HUES64 (cell line): Measurements from ENCODE around the gene TSPAN4.

ENCODE experiments used
- H3K27ac ChIP-seq: 2 replicates; pipeline ENCODE4 v1.7.0; 2013; ENCODE audit warnings: low read depth, low read length, inconsistent platforms
- H3K27me3 ChIP-seq: 2 replicates; pipeline ENCODE4 v1.6.1; 2013; ENCODE audit warnings: mild to moderate bottlenecking, low read length; ENCODE audit not compliant: insufficient read depth
- H3K36me3 ChIP-seq: 2 replicates; pipeline ENCODE4 v1.6.1; 2013; ENCODE audit warnings: mild to moderate bottlenecking, low read length; ENCODE audit not compliant: insufficient read depth
- H3K4me1 ChIP-seq: 2 replicates; pipeline ENCODE4 v1.6.1; 2013; ENCODE audit warnings: mild to moderate bottlenecking, low read length, moderate library complexity; ENCODE audit not compliant: insufficient read depth
- H3K4me3 ChIP-seq: 2 replicates; pipeline ENCODE4 v1.5.1; 2013; ENCODE audit warnings: mild to moderate bottlenecking, low read length, moderate library complexity
- H3K9ac ChIP-seq: 2 replicates; pipeline ENCODE4 v1.6.1; 2013; ENCODE audit warnings: mild to moderate bottlenecking, low read depth, low read length
- H3K9me3 ChIP-seq: 2 replicates; pipeline ENCODE4 v1.6.1; 2013; ENCODE audit warnings: low read depth, low read length; ENCODE audit not compliant: insufficient read depth
- WGBS: fragments of 150-250, 120-280 bp; methylation state at CpG from one replicate; pipeline ENCODE4 v1.1.7; 2013; ENCODE audit warnings: missing lambda C conversion rate; 5-methylcytosine and 5-hydroxymethylcytosine counted together

TSPAN4 gene

GRCh38 chr11:825366-826226 is 17.1 kb upstream of the TSPAN4 start:
- Histone ChIP-seq H3K9ac (no peak overlapping the region), H3K27me3 (peaks cover 50% of the 10 kb centered on the region), H3K9me3 (no peaks in the 10 kb centered on the region), H3K27ac (no peak overlapping the region), H3K4me3 (no peak overlapping the region), H3K36me3 (0 out of 2 replicates have a peak, but pooled peaks cover 6% of the 10 kb centered on the region), H3K4me1 (peaks cover 19% of the 10 kb centered on the region)
- 92% methylated on average over 12 of the region's 12 CpGs for WGBS

GRCh38 chr11:826227-826621 is 16.4 kb upstream of the TSPAN4 start:
- no peaks in the 10 kb centered on the region for H3K9me3 ChIP-seq
- peak overlapping the region; percentile 55; the same call in 1 of the 2 replicates for H3K4me3 ChIP-seq
- H3K4me1 ChIP-seq = peaks cover 22% of the 10 kb centered on the region
- H3K9ac ChIP-seq = no peak overlapping the region
- H3K27ac ChIP-seq = no peak overlapping the region
- H3K27me3 ChIP-seq = peaks cover 56% of the 10 kb centered on the region
- 87% methylated on average over 8 of the region's 9 CpGs for WGBS
- 0 out of 2 replicates have a peak, but pooled peaks cover 6% of the 10 kb centered on the region for H3K36me3 ChIP-seq

GRCh38 chr11:826836-827145 is 15.9 kb upstream of the TSPAN4 start:
- Histone ChIP-seq H3K27ac (no peak overlapping the region), H3K4me3 (peak overlapping the region; percentile 55), H3K36me3 (0 out of 2 replicates have a peak, but pooled peaks cover 3% of the 10 kb centered on the region), H3K4me1 (peaks cover 28% of the 10 kb centered on the region), H3K27me3 (peaks cover 62% of the 10 kb centered on the region), H3K9ac (peak overlapping the region; percentile 41; the same call in 1 of the 2 replicates), H3K9me3 (no peaks in the 10 kb centered on the region)
- WGBS = 3% methylated on average over 22 of the region's 22 CpGs

- no peaks in the 10 kb centered on the region for H3K9me3 ChIP-seq
- H3K4me1 ChIP-seq = peaks cover 32% of the 10 kb centered on the region
- H3K36me3 ChIP-seq = 0 out of 2 replicates have a peak, but pooled peaks cover 3% of the 10 kb centered on the region
- H3K27me3 ChIP-seq = peaks cover 67% of the 10 kb centered on the region
- no peak overlapping the region; the same call in 1 of the 2 replicates for H3K27ac ChIP-seq
- peak overlapping the region; percentile 55 for H3K4me3 ChIP-seq
- peak overlapping the region; percentile 41 for H3K9ac ChIP-seq
- WGBS = 2% methylated on average over 65 of the region's 66 CpGs
Observed at GRCh38 chr11:827146-827896, 15.3 kb upstream of the TSPAN4 start.

GRCh38 chr11:827897-828192 is 14.8 kb upstream of the TSPAN4 start, which contains the start of gene CRACR2B:
Gene CRACR2B (plus strand): TSS chr11:827919. CDS start chr11:828608, 689 bp downstream.
- Histone ChIP-seq H3K9me3 (no peaks in the 10 kb centered on the region), H3K36me3 (0 out of 2 replicates have a peak, but pooled peaks cover 3% of the 10 kb centered on the region), H3K27ac (no peak within 1 kb of the TSS; the same call in 1 of the 2 replicates), H3K4me1 (peaks cover 32% of the 10 kb centered on the region), H3K4me3 (peak within 1 kb of the TSS; percentile 55), H3K27me3 (peaks cover 68% of the 10 kb centered on the region), H3K9ac (peak within 1 kb of the TSS; percentile 41)
- 37% methylated on average over 5 of the region's 5 CpGs for WGBS

- no peaks in the 10 kb centered on the region for H3K9me3 ChIP-seq
- 52% methylated on average over 21 of the region's 21 CpGs for WGBS
- no peak overlapping the region for H3K9ac ChIP-seq
- H3K27me3 ChIP-seq = peaks cover 68% of the 10 kb centered on the region
- H3K4me1 ChIP-seq = peaks cover 32% of the 10 kb centered on the region
- peak overlapping the region; percentile 52 for H3K4me3 ChIP-seq
- no peak overlapping the region for H3K27ac ChIP-seq
- 0 out of 2 replicates have a peak, but pooled peaks cover 3% of the 10 kb centered on the region for H3K36me3 ChIP-seq
Observed at GRCh38 chr11:828506-829175, 14.0 kb upstream of the TSPAN4 start.

GRCh38 chr11:829176-829846 is 13.3 kb upstream of the TSPAN4 start:
- 0 out of 2 replicates have a peak, but pooled peaks cover 3% of the 10 kb centered on the region for H3K36me3 ChIP-seq
- H3K9me3 ChIP-seq = no peaks in the 10 kb centered on the region
- WGBS = 4% methylated on average over 40 of the region's 40 CpGs
- H3K9ac ChIP-seq = peak overlapping the region; percentile 41; the same call in 1 of the 2 replicates
- peaks cover 68% of the 10 kb centered on the region for H3K27me3 ChIP-seq
- H3K4me3 ChIP-seq = peak overlapping the region; percentile 52
- H3K27ac ChIP-seq = no peak overlapping the region
- peaks cover 32% of the 10 kb centered on the region for H3K4me1 ChIP-seq

- Histone ChIP-seq H3K4me1 (peaks cover 32% of the 10 kb centered on the region), H3K9me3 (no peaks in the 10 kb centered on the region), H3K4me3 (peak overlapping the region; percentile 52), H3K27ac (no peak overlapping the region), H3K9ac (peak overlapping the region; percentile 41; the same call in 1 of the 2 replicates), H3K36me3 (0 out of 2 replicates have a peak, but pooled peaks cover 3% of the 10 kb centered on the region), H3K27me3 (peaks cover 68% of the 10 kb centered on the region)
- 2% methylated on average over 39 of the region's 39 CpGs for WGBS
Observed at GRCh38 chr11:829847-830294, 12.8 kb upstream of the TSPAN4 start.

- WGBS = 2% methylated on average over 75 of the region's 78 CpGs
Observed at GRCh38 chr11:830295-831117, 12.1 kb upstream of the TSPAN4 start.

More at GRCh38 chr11:830295-831117, 12.1 kb upstream of the TSPAN4 start:
- no peaks in the 10 kb centered on the region for H3K36me3 ChIP-seq
- peak overlapping the region; percentile 52 for H3K4me3 ChIP-seq
- H3K9ac ChIP-seq = peak overlapping the region; percentile 55; the same call in 1 of the 2 replicates
- peaks cover 68% of the 10 kb centered on the region for H3K27me3 ChIP-seq
- H3K4me1 ChIP-seq = peaks cover 32% of the 10 kb centered on the region
- no peaks in the 10 kb centered on the region for H3K9me3 ChIP-seq
- H3K27ac ChIP-seq = no peak overlapping the region
